ENCODE measurements around the gene SLFN12. TPM values are rescaled to one million over a fixed set of nuclear protein-coding genes. Genes with fewer than 3 reads are reported as not detected.

The SLFN12 gene
- total and polyA plus RNA-seq, 10 of the 15 experiments (the other 5 are each of a cell fraction or from before 2014, with no cell fraction given) = 8.7 to 18.5 (median 13.4) TPM

GRCh38 chr17:35377706-35378105 lies 54.6 kb downstream of the SLFN12 start:
- TF ChIP-seq ZNF384 (IDR thresholded peaks at IDR 0.05; ENCODE audit: borderline replicate concordance, low read depth, low read length) = no peak
- no peak for TF ChIP-seq CEBPB (IDR thresholded peaks at IDR 0.05; ENCODE audit: borderline replicate concordance in 1 of 2, low read depth in 2 of 2, low read length in 2 of 2)
- no peak for TF ChIP-seq KDM1A (IDR thresholded peaks at IDR 0.05; ENCODE audit: borderline replicate concordance)
- no peak for TF ChIP-seq BHLHE40 (IDR thresholded peaks at IDR 0.05; ENCODE audit: borderline replicate concordance in 1 of 2, low read depth in 2 of 2, low read length in 1 of 2)
- TF ChIP-seq ATF2 (IDR thresholded peaks at IDR 0.05; ENCODE audit: low read length) = no peak
- TF ChIP-seq ZBTB33 (IDR thresholded peaks at IDR 0.05) = no peak
- TF ChIP-seq POU2F2 (IDR thresholded peaks at IDR 0.05; ENCODE audit: borderline replicate concordance, low read depth, low read length) = no peak
- no peak for TF ChIP-seq MEF2B (IDR thresholded peaks at IDR 0.05; ENCODE audit: partially characterized antibody, poor library complexity, severe bottlenecking)
- TF ChIP-seq RCOR1 (conservative IDR thresholded peaks at IDR 0.05; ENCODE audit: low read depth, low read length) = no peak
- TF ChIP-seq NFYA (IDR thresholded peaks at IDR 0.05; ENCODE audit: borderline replicate concordance, low read depth, low read length) = no peak
- TF ChIP-seq ZNF274 (IDR thresholded peaks at IDR 0.05; ENCODE audit: insufficient read depth, insufficient read length) = no peak
- no peak for TF ChIP-seq GATAD2B (conservative IDR thresholded peaks at IDR 0.05; ENCODE audit: low read depth)
- TF ChIP-seq SMC3 (IDR thresholded peaks at IDR 0.05; ENCODE audit: borderline replicate concordance, low read length) = no peak
- no peak for TF ChIP-seq BRCA1 (IDR thresholded peaks at IDR 0.05; ENCODE audit: low read depth, low read length)
- no peak for TF ChIP-seq ZBTB11 (CRISPR knock-in tag; IDR thresholded peaks at IDR 0.05)

More at GRCh38 chr17:35377706-35378105, 54.6 kb downstream of the SLFN12 start:
- Histone ChIP-seq H4K20me1 (ENCODE audit: control insufficient read depth, insufficient read depth) (no peaks in the 10 kb centered on the region), H3K9me3 (replicated peaks; ENCODE audit: control insufficient read depth, insufficient read depth, low read length) (no peaks in the 10 kb centered on the region), H3K79me2 (ENCODE audit: control insufficient read depth, insufficient read depth, low read length) (no peaks in the 10 kb centered on the region), H3K36me3 (ENCODE audit: control insufficient read depth in 2 of 2, insufficient read depth in 2 of 2, low read length in 1 of 2) (no peaks in the 10 kb centered on the region), H3K27ac (ENCODE audit: control insufficient read depth, insufficient read depth) (no peak overlapping the region), H2AFZ (ENCODE audit: control insufficient read depth, low read depth, low read length) (no peak overlapping the region), H3K4me2 (ENCODE audit: control insufficient read depth, insufficient read depth) (no peak overlapping the region), H3K27me3 (replicated peaks in 1 of 2; ENCODE audit: control insufficient read depth in 2 of 2, insufficient read depth in 2 of 2, low read length in 1 of 2) (peaks cover 0 to 9% of the 10 kb centered on the region in 2 experiments; a peak in 3 of 4 replicates), H3K4me1 (ENCODE audit: control insufficient read depth, insufficient read depth, low read length) (peaks cover 3% of the 10 kb centered on the region; the same call in 1 of the 2 replicates), H3K9ac (ENCODE audit: control insufficient read depth, insufficient read depth, low read length) (no peak overlapping the region), H3K4me3 (no peak overlapping the region)
- WGBS (ENCODE audit: insufficient coverage, insufficient replicate concordance, low lambda C conversion rate, missing lambda C conversion rate) = 93% methylated on average over 3 of the region's 3 CpGs
- ChIA-PET RAD21 (ENCODE audit: unreplicated experiment) (no interaction called here), CTCF (interaction anchor here (1.1 kb wide), 1 partner anchor 37 kb away, joined by 3 read pairs; no protein-coding TSS in a partner anchor), POLR2A (interaction anchor here (0.9 kb wide), 1 partner anchor 26 kb away, joined by 3 read pairs; no protein-coding TSS in a partner anchor), SMC1A (ENCODE audit: uncharacterized antibody, unreplicated experiment) (interaction anchor here (1.0 kb wide), 1 partner anchor 50 kb away, joined by 3 read pairs; no protein-coding TSS in a partner anchor)
- no TSS peak for BruUV-seq (replicated peaks)
- no peak for DNase-seq (ENCODE audit: low read depth, low spot score)
- FAIRE-seq = no peak
- no peak for ATAC-seq
- intact Hi-C loops (cut with micrococcal nuclease; ENCODE audit: unreplicated experiment) = no loop called here
- in situ Hi-C loops (cut with MboI) = no loop called here
